ENCODE data around the gene ULK4.

ULK4 gene

DNA sequence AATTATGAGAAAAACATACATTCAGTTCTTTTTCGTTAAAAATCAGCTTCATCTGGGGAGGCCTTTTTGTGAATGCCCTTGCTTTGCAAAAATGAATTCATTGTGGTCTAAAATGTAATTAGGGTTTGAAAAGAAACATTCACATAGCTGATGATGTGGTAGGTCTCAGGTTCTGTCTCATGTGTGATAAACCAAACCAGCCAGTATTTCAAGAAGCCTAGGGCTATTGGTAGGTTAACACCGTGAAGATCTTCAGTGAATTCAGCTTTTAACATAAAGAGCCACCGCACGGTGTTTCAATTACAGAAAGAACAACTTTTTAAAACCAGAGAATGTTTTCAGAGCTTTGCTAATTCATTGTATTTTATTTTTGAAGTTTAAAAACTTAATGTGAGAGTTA lies 720.7 kb downstream of the ULK4 start:
- no peak for DNase-seq

DNA sequence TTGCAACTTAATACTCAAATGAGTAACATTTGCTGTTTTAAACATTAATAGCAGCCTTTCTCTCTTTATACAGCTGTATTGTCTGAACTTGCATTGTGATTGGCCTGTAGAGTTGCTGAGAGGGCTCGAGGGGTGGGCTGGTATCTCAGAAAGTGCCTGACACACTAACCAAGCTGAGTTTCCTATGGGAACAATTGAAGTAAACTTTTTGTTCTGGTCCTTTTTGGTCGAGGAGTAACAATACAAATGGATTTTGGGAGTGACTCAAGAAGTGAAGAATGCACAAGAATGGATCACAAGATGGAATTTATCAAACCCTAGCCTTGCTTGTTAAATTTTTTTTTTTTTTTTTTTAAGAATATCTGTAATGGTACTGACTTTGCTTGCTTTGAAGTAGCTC lies 722.3 kb downstream of the ULK4 start:
- DNase-seq, result no peak

DNA sequence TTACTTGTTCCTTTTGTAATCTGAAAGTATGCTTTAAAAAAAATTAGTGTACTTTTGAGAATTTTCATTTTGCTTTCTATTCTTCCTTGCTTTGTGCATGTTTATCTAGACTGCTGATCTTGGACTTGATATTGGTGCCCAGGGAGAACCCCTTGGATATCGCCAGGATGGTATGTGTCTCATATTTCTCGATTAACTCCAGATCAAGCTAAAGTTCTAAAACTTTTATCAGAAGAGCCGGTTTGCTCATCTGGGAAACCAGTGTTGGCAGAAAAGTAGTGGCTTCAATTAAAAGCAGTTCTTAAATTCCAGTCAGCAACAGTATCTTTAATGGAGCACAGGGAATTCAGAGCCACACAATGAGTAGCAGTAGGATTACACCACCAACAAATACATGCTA lies 724.0 kb downstream of the ULK4 start:
- DNase-seq, result no peak

DNA sequence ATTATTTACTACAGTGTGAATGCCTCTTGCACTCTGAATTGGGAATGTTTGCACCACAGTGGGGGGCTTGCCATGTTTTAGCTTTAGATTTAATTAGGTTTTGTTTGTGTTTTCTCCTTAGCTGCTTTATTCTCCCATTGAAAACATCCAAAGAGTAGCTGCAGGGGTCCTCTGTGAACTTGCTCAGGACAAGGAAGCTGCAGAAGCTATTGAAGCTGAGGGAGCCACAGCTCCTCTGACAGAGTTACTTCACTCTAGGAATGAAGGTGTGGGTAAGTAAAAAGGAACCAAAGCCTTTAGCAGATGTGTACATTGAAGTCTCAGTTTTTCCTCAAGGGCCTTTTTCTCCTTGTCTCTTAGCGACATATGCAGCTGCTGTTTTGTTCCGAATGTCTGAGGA lies 725.7 kb downstream of the ULK4 start:
- no peak for DNase-seq

DNA sequence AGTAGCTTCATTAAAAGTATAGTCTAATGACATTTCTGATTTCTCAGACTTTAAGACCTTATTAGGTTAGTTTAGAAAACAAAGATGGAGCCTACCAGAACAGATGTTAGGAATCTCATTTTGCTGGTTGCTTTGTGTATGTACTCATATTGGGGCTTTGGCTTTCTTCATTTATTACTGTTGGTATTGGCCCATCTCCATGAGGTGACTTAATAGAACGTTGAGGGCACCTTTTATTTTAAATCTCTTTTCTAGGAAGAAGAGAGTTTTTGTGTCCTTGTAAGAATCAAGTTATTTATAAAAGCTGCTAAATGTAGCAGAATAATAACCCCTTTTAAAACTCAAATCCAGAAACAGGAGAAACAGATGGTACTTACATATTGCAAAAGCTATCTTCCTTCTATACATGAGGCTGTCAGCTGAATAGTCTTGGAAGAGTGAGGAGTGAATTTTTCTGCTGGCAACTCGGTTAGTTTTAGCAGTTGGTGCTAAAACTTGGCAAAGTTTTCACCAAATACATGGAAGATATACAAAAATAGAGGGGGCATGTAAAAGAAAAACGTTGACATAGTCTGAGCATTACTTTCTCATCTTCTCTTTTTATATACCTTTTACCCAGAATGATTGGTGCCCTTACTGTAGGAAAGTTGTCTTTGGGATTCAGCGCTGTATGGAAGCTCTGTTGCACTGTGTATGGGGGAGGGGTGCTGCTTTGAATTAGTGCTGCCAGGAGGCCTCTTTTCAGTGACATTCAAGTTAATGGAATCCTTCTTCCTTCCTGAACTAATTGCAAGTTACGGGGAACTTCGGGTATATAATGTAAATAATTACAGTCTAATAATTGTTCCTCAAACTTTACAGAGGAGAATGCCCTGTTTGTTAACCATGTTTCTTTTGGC lies 726.8 kb downstream of the ULK4 start:
- DNase-seq, result no peak

DNA sequence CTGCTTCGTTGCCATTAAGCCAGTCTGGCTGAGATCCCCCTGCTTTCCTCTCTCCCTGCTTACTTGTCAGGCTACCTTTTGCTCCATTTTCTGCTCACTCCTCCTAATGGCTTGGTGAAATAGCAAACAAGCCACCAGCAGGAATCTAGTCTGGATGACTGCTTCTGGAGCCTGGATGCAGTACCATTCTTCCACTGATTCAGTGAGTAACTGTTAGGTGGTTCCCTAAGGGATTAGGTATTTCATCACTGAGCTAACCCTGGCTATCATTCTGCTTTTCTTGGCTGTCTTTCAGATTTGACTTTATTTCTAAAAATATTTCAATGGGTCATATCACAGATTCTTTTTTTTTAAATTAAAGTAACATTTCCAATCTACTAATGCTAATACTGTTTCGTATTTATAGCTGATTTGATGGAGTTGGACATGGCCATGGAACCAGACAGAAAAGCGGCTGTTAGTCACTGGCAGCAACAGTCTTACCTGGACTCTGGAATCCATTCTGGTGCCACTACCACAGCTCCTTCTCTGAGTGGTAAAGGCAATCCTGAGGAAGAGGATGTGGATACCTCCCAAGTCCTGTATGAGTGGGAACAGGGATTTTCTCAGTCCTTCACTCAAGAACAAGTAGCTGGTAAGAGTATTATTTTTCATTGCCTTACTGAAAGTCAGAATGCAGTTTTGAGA lies 737.6 kb downstream of the ULK4 start:
- DNase-seq, result no peak

DNA sequence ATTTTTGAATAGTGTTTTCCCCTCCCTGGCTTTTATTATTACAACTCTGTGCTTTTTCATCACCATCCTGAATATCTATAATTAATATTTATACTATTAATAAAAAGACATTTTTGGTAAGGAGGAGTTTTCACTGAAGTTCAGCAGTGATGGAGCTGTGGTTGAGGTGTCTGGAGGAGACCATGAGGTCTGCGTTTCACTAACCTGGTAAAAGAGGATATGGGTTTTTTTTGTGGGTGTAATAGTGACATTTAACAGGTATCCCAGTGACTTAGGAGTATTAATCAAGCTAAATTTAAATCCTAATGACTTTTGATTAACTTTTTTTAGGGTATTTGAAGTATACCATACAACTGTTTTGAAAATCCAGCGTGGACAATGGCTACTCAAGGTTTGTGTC lies 738.2 kb downstream of the ULK4 start:
- no peak for DNase-seq

DNA sequence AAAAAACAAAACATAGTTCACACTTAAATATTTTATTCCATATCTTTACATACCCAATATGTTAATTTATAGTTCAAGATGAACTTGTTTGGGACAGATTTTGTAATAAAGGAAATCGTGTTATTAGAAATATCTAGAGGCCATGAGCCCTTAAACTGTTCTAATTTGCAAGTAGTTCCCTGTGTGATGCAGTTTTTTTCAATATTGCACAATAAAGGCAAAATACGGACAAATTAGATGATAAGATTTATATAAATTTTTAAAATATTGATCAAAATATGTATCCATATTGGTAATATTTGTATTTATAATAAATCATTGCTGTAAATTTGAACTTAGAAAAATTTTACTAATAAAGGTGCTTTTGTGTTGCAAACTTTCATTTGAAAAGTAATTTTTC lies 738.8 kb downstream of the ULK4 start:
- DNase-seq, result no peak

DNA sequence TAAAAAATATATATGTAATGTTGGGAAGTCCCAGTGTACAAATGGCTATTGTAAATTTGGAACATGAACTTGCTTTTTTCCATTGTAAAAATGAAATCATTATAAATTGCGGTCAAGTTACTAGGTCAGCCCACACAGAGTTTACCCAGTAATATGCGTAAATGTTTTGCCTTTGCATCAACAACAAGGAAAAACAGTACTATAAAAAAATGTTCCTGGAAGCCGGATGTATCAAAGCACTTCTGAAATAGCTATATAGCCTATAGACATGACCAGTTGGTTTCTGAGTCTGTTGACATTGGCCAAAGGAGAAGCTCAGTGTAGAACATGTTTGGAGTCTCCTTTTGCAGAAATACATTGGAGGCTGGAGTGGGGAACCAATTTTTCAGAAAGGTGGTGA lies 739.4 kb downstream of the ULK4 start:
- no peak for DNase-seq

DNA sequence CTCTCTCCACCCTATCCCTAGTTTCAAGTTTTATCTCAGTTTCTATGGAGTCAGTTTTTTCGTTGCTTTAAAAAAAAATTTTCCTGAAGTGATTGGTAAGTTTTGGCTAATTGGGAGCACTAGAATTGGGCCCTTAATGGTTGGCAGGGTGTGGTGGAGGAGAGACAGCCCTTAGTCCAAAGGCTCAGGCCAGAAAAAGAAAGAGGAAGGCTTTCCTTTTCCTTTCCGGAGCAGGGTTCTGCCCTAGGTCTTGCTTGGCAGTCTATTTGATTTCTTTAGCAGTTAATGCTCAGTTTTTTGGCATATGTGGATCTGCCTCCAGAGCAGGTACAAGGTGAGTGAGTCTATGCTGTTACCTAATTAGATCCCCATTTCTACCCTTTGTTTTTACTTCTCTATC lies 739.9 kb downstream of the ULK4 start:
- DNase-seq, result no peak

DNA sequence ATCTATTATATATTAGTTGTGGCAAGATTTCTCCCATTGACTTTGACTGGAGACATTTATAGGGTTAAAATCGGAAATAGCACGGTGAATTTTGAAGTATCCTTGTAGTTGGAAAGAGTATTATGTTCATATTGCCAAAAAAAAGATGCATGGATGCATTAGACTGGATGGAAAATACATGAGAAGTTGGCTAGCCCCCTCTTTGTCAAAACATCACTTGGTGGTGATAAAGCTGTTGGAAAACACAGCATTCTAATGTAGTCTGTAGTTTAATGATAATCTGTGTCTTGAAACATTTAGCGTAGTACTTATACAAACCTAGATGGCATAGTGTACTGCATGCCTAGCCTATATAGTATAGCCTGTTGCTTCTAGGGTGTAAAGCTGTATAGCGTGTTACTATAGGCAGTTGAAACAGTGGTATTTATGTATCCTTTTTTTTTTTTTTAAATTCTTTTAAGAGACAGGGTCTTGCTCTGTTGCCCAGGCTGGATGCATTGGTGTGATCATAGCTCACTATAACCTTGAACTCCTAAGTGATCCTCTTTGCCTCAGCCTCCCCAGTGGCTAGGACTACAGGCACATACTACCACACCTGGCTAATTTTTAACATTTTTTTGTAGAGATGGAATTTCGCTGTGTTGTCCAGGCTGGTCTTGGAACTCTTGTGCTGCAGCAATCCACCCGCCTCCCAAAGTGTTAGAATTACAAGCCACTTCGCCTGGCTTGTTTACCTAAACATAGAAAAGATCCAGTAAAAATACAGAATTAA lies 740.8 kb downstream of the ULK4 start:
- DNase-seq, result no peak

DNA sequence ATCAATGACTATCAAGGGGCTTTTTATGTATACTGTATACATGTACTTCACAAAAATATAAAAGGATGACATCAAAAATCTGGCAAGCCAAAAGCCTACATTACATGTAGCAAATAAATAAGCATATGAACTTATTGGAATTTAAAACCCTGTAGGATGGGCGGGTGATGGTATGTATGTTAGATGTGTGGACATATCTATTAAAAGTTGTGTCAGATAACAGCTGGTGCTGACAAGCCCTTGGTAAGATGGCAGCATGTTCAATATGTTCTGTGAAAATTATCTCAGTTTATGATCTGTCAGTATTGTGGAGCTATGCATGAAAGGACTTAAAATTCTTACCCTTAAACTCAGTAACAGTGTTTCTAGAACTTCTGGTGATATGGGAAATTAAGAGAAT lies 742.5 kb downstream of the ULK4 start:
- no peak for DNase-seq

DNA sequence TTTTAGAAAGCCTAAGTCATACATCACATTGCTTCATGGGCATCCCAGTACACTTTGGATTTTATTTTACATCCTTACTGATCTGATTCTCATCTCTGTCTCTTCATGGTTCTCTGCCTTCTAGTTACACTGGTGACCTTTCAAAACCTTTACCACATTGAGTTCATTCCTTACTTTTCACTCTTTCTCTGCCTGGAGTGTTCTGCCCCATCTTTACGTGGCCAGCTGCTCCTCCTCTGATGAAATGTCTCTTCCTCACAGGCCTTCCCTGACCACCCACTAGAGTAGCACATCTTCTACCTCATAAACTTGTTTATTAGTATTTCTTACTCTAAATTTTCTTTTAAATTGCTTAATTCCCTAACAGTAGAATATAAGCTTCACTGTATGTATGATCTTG lies 744.9 kb downstream of the ULK4 start:
- no peak for DNase-seq

DNA sequence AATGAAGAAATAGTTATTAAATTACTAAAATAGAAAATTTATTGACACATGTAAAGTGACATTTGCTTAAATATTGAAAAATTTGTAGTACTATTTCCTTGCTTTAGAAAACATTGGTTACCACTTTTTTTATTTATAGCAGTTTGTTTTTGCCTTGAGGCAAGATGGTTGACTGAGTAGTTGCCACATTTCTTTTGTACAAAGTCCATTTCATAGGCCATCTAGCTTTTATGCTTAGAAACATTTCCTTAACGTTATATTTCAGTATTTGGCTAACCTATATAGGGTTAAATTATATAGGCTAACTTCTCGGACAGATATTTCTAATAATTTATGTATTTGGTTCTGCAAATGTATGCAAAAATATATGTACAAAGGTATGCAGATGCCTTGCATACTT lies 745.5 kb downstream of the ULK4 start:
- no peak for DNase-seq

DNA sequence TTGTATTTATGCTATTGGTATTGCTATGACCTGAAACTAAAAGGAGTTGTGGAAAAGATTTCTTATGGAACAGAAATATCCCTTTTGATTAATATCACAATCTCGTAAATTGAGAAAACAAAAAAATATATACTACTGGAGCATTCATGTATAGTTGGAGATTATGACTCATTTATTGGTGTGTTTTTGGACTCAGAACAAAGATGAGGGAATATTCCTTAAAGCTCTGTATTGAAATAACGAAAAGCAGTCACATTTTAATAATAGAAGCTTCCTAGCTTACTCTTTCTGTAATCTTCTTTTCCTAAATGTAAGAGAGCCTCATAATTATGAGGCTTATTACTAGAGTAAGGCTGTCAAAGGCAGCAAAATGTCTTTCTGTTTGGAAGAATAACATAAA lies 748.3 kb downstream of the ULK4 start:
- DNase-seq, result no peak

DNA sequence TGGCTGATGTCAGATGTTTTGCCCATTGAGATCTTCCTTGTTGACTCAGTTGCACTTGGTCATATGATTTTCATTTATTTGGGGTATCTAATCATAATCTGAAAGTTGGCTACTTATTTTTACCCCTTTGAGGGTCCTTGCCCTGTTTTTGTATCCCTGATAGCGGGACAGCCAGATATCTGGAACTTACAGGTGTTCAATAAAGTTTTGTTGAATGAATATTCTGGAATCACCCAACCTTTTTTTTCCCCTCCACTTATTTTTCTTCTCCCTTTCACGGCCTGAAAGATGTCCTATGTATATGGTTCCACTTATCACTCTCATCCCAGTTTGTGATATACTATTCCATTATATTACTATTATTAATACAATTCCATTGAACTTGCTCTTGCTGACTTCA lies 749.8 kb downstream of the ULK4 start:
- no peak for DNase-seq

DNA sequence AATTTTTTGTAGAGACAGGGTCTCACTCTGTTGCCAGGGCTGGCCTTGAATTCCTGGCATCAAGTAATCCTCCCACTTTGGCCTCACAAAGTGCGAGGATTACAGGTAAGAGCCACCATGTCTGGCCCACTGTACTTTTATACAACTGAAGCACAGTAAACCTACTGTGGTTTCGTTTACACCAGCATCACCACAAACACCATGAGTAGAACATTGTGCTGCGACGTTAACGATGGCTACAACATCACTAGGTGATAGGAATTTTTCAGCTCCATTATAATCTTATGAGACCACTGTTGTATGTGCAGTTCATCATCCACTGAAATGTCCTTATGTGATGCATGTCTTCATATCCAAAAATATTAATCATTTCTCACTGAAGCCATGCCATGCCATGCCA lies 750.9 kb downstream of the ULK4 start:
- no peak for DNase-seq

DNA sequence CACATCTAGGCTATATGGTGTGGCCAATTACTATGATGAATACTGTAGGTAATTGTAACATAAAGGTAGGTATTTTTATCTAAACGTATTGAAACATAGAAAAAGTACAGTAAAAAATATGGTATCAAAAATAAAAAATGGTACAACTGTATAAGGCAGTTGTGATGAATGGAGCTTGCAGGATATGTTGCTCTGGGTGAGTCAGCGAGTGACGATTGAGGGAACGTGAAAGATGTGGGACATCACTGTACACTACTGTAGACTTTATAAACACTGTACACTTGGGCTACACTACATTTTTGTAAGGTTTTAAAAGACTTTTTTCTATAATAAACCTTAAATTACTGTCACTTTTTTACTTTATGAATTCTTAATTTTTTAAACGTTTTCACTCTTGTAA lies 752.3 kb downstream of the ULK4 start:
- DNase-seq, result no peak

DNA sequence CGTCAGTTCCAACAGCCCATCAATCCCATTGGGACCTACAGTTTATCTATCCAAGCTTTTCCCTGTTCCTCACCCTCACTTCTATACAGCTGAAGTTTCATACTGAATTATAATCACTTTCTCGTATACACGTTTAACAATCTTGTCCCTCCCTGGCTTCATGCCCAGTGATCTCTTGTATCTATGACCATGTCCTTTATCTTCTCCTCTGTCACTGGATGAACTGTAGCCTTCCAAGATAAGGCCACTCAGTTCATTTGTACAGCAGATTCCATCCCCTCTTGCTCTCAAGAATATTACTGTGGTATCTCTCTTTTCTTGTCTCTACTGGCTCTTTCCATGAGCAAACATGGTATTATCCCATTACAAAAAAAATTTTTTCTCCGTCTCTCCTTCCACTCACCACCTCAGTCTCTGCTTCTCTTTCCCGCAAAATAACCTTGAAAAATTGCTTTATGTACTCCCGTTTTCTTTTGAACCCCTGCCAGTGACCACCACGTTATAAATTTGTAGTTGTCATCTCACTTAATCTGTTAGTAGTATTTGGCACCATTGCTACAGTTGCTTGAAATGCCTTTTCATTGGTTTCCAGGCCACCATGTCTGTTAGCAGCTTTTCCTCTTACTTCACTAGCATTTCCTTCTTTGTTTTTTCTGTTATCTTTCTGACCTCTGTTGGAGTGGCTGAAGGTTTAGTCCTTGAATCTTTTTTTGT lies 753.2 kb downstream of the ULK4 start:
- no peak for DNase-seq

DNA sequence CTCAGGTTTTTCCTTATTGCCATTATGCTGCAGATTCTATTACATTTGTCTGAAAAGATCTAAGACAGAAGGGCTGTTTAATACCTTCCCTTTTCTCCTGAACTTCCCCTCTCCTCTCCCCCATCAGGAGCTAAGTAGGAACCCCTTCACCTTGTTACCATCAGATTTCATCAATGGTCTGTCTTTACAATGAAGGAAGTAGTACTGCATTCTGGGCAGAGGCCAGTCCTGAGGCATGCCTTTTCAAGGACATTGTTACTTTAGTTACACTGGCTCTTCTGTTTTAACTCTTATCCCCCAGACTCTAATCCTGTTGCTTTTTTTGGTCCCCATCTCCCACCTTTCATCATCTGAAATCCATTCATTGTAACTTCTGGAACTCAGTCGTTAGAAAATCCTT lies 754.5 kb downstream of the ULK4 start:
- no peak for DNase-seq

DNA sequence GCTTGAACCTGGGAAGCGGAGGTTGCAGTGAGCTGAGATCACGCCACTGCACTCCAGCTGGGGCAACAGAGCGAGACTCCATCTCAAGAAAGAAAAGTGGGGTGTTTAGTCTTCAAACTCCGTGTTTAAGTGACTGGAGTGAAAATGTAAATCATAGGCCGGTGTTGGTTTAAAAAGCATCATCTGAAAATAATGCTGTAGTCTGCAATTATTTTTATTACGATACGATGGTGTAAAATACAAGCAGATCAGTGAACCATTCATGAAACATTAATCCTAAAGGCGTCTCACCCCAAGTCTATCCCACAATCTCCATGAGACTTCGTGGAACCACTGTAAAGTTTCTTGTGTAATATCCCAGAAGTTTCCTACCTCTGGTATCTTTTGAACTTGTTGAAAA lies 756.3 kb downstream of the ULK4 start:
- no peak for DNase-seq

DNA sequence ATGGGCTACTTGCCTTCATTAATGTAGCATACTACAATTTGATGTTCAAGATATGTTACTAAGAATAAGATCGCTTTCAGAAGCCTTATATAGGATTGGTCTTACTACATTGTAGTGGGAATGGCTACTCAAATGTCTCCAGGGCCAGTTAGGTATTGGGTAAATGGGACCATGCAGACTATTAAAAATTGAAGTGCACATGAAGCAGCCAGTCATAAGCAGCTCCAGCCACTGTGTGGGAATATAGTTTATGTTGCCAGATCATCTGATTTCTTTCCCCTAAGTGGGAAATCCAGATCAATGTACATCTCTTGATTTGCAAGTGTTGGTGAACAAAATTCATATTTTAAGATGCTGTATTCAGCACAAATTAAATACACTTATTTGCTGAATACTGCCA lies 757.5 kb downstream of the ULK4 start:
- DNase-seq, result no peak

DNA sequence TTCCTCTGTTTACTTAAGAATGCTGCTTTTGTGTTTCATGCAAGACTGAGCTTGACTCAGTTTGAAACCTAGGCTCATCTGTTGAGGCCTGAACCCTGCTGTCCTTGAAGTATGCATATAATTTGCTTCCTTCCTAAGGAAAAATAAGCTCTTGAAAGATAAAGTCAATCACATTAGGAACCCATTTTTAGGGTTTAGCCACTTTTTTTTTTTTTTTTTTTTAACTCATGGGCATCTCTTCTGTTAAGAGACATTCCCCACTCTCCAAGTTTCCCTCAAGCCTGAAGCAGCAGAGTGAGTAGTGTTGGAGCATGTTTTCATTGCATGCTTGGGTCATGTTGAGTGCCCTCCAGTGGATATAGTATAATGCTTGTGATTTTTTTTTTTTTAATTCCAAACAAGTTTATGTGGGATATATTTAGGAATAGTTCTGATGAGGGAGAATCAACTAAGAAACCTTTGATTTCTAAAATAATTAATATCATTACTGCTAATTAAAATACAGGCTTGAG lies 759.0 kb downstream of the ULK4 start:
- no peak for DNase-seq

All from stimulated activated CD4-positive, alpha-beta T cell treated with anti-CD3 and anti-CD28 coated beads, Interleukin-2, amount 100 ng/mL, for 24 hours (primary cell).